K562 (cell line): ENCODE data around the gene CACNA1S. TPM values are rescaled to one million over a fixed set of nuclear protein-coding genes. Genes with fewer than 3 reads are reported as not detected.

Experiments used
- ATAC-seq: fragments of 200-7000 bp; cut with Tn5 transposase; 3 replicates; pipeline ENCODE4 v1.9.1; 2020; ENCODE audit warnings: moderate library complexity
- BruUV-seq: library from RNA; stranded (reverse); fragments of 400-500 nt; replicated peaks from 2 replicates; lab custom pipeline; 2021; lab: Mats Ljungman, UMichigan
- CTCF ChIA-PET: fragments of 300-600 bp; formaldehyde crosslinking; extraction: SDS; loops from one replicate; lab custom pipeline; 2021; ENCODE audit warnings: low intra/inter-chr PET ratio; lab: Yijun Ruan, JAX
- POLR2A ChIA-PET: fragments of 300-600, 350-650 bp; sonication (Branson Sonifier 250); formaldehyde crosslinking; extraction: SDS; loops from one replicate; lab custom pipeline; 2021; ENCODE audit warnings: antibody characterized with exemption, inconsistent platforms; lab: Yijun Ruan, JAX
- DNase-seq, 4 experiments: peaks; one replicate each; pipeline versions ENCODE4 v3.0.0 to v3.0.0-alpha.2; 2011 to 2018; ENCODE audit warnings: low spot score in 3 of 4, mixed read lengths in 3 of 4; ENCODE audit errors: extremely low read depth in 1 of 4
- FAIRE-seq: peaks from 2 replicates; lab custom pipeline; 2011; peaks lifted over from hg19 to GRCh38; lab: Jason Lieb, UNC
- H2AFZ ChIP-seq: 2 replicates; pipeline ENCODE4 v1.6.0; 2011; ENCODE audit warnings: low read depth, low read length, control low read depth, inconsistent platforms
- H3K27ac ChIP-seq: fragments of 200-600 bp; 3 replicates; pipeline ENCODE4 v1.8.0; 2011; ENCODE audit warnings: low read depth, mild to moderate bottlenecking, control low read depth, inconsistent platforms, low read length, moderate library complexity, mixed read lengths; ENCODE audit errors: extremely low read depth
- H3K27me3 ChIP-seq, 2 experiments: fragments of 300-600 bp in 1 of 2; 2 replicates in 1 of 2; 3 replicates in 1 of 2; pipeline versions ENCODE4 v1.6.0 to v1.8.0; 2011; ENCODE audit warnings: inconsistent platforms in 2 of 2, low read length in 2 of 2, mild to moderate bottlenecking in 1 of 2, mixed read lengths in 1 of 2, moderate library complexity in 1 of 2; ENCODE audit not compliant: control insufficient read depth in 2 of 2, insufficient read depth in 2 of 2
- H3K36me3 ChIP-seq: fragments of 300-600 bp; 3 replicates; pipeline ENCODE4 v1.8.0; 2011; ENCODE audit warnings: mild to moderate bottlenecking, low read length, inconsistent platforms; ENCODE audit not compliant: control insufficient read depth, insufficient read depth
- H3K4me1 ChIP-seq, 2 experiments: fragments of 200-600 bp in 1 of 2; replicated peaks in 1 of 2; 2 replicates in 1 of 2; 3 replicates in 1 of 2; pipeline versions ENCODE4 v1.5.1 to v1.8.0; 2011; ENCODE audit warnings: inconsistent platforms in 2 of 2, low read length in 2 of 2, mild to moderate bottlenecking in 1 of 2, mixed read lengths in 1 of 2, moderate library complexity in 1 of 2; ENCODE audit not compliant: control insufficient read depth in 2 of 2, insufficient read depth in 2 of 2
- H3K4me2 ChIP-seq: 2 replicates; pipeline ENCODE4 v1.6.1; 2011; ENCODE audit warnings: low read length, control low read depth, inconsistent platforms, mixed read lengths; ENCODE audit not compliant: insufficient read depth
- H3K4me3 ChIP-seq: fragments of 200-600 bp; sonication (generic), shearing (Covaris generic); 2 replicates; pipeline ENCODE4 v1.5.1; 2016; ENCODE audit warnings: control low read depth, inconsistent platforms
- H3K79me2 ChIP-seq: fragments of 200-600 bp; 3 replicates; pipeline ENCODE4 v1.8.0; 2011; ENCODE audit warnings: low read length, inconsistent platforms; ENCODE audit not compliant: control insufficient read depth, insufficient read depth
- H3K9ac ChIP-seq, 2 experiments: 2 replicates each; pipeline versions ENCODE4 v1.6.0 to v1.6.1; 2011; ENCODE audit warnings: low read depth in 2 of 2, low read length in 2 of 2, control low read depth in 1 of 2, inconsistent platforms in 1 of 2, mild to moderate bottlenecking in 1 of 2, mixed read lengths in 1 of 2; ENCODE audit not compliant: insufficient read depth in 1 of 2
- H3K9me1 ChIP-seq: one replicate; pipeline ENCODE4 v1.6.0; 2011; ENCODE audit warnings: inconsistent platforms, mild to moderate bottlenecking, low read length, moderate library complexity; ENCODE audit not compliant: control insufficient read depth, insufficient read depth
- H3K9me3 ChIP-seq: replicated peaks from 2 replicates; pipeline ENCODE4 v1.5.1; 2011; ENCODE audit warnings: low read depth, low read length, inconsistent platforms; ENCODE audit not compliant: control insufficient read depth, insufficient read depth
- H4K20me1 ChIP-seq: replicated peaks from 2 replicates; pipeline ENCODE4 v1.6.1; 2011; ENCODE audit warnings: low read length, inconsistent platforms, mixed read lengths; ENCODE audit not compliant: control insufficient read depth, insufficient read depth
- FOXA1 ChIP-seq: fragments of 450-650 bp; IDR thresholded peaks from 2 replicates; pipeline ENCODE4 v1.6.1; 2016; ENCODE audit warnings: mild to moderate bottlenecking, borderline replicate concordance
- KDM1A ChIP-seq, 2 experiments: fragments of 450-650 bp; IDR thresholded peaks; 2 replicates each; pipeline ENCODE4 v1.6.1; 2016; ENCODE audit warnings: mild to moderate bottlenecking in 2 of 2
- NFIC ChIP-seq: fragments of 450-650 bp; IDR thresholded peaks from 2 replicates; pipeline ENCODE4 v1.6.1; 2017; ENCODE audit warnings: mild to moderate bottlenecking, inconsistent platforms
- NUFIP1 ChIP-seq: fragments of 450-650 bp; IDR thresholded peaks from 2 replicates; pipeline ENCODE4 v1.6.1; 2018; ENCODE audit not compliant: partially characterized antibody
- PKNOX1 ChIP-seq: fragments of 450-650 bp; IDR thresholded peaks from 2 replicates; pipeline ENCODE4 v1.6.1; 2016
- RCOR1 ChIP-seq, 2 experiments: IDR thresholded peaks; 2 replicates each; pipeline ENCODE4 v1.6.1; 2012; ENCODE audit warnings: low read depth in 2 of 2, low read length in 2 of 2, borderline replicate concordance in 1 of 2, improper control_type of control experiment in 1 of 2
- TRIM25 ChIP-seq: fragments of 450-650 bp; IDR thresholded peaks from 2 replicates; pipeline ENCODE4 v1.7.0; 2016; ENCODE audit warnings: borderline replicate concordance
- XRCC5 ChIP-seq: fragments of 200-400 bp; formaldehyde crosslinking; IDR thresholded peaks from 2 replicates; pipeline ENCODE4 v1.6.1; 2017; ENCODE audit warnings: low read depth, mild to moderate bottlenecking, low read length
- ZC3H8 ChIP-seq: fragments of 450-650 bp; IDR thresholded peaks from 2 replicates; pipeline ENCODE4 v1.6.1; 2017
- ZNF232 ChIP-seq: sonication (generic); formaldehyde crosslinking; IDR thresholded peaks from 2 replicates; pipeline ENCODE4 v1.8.0; 2022; ENCODE audit warnings: mild to moderate bottlenecking, missing genetic modification reagents
- ZNF431 ChIP-seq: sonication (generic); formaldehyde crosslinking; IDR thresholded peaks from 2 replicates; pipeline ENCODE4 v1.8.0; 2022; ENCODE audit warnings: mild to moderate bottlenecking, missing genetic modification reagents
- ZNF584 ChIP-seq: fragments of 200-800 bp; sonication (Bioruptor generic); IDR thresholded peaks from 2 replicates; pipeline ENCODE4 v1.6.1; 2016; ENCODE audit warnings: low read depth, mild to moderate bottlenecking, missing genetic modification characterization, missing compliant biosample characterization
- ZSCAN29 ChIP-seq: fragments of 450-650 bp; IDR thresholded peaks from 2 replicates; pipeline ENCODE4 v1.6.1; 2017
- WGBS: fragments of 100-300 bp; shearing (Covaris generic); methylation state at CpG from one replicate; pipeline ENCODE4 v1.1.6; 2016; ENCODE audit warnings: low coverage, mixed read lengths; ENCODE audit not compliant: insufficient coverage; ENCODE audit errors: missing lambda C conversion rate; 5-methylcytosine and 5-hydroxymethylcytosine counted together
- in situ Hi-C: fragments of 300-500 bp; cut with MboI; formaldehyde crosslinking; loops from 4 replicates; pipeline ENCODE4 v1.15.0; 2018; ENCODE audit warnings: inconsistent platforms, mixed read lengths
- intact Hi-C: fragments of 100-400 bp; cut with micrococcal nuclease; formaldehyde crosslinking; loops from 2 replicates; pipeline ENCODE4 v1.14.2; 2022
- polyA plus RNA-seq, 8 experiments: library from polyadenylated mRNA; depleted of rRNA in 4 of 8; stranded (reverse) in 5 of 8; unstranded in 3 of 8; fragments of >200 nt; fragmentation: Nextera tagmentation in 2 of 8; fragmentation: Illumina TruSeq in 1 of 8; extraction: Ambion mirVana in 2 of 8; extraction: Trizol in 1 of 8; gene quantifications; 2 replicates each; pipeline versions ENCODE4 v1.2.1 to v1.2.3, GENCODE V29; 2011 to 2014; ENCODE audit warnings: inconsistent platforms in 1 of 8, missing spikeins in 1 of 8
- total RNA-seq, 7 experiments: library from RNA; depleted of rRNA in 6 of 7; stranded (reverse); fragments of >200 nt in 6 of 7; fragmentation: Illumina TruSeq in 2 of 7; extraction: Trizol in 2 of 7; gene quantifications; 2 replicates each; pipeline versions ENCODE4 v1.2.1 to v1.2.3, GENCODE V29; 2011 to 2021; ENCODE audit warnings: low replicate concordance in 1 of 7

The CACNA1S gene
- total and polyA plus RNA-seq, 9 of the 15 experiments (the other 6 are each of a cell fraction or from before 2014, with no cell fraction given): not detected

- POLR2A ChIA-PET: interaction anchor here (0.6 to 0.8 kb wide), 2 partner anchors 16 to 141 kb away, joined by 3 read pairs; no protein-coding TSS in a partner anchor
- peaks cover 0 to 7% of the 10 kb centered on the region in 2 experiments; a peak in 2 of 5 replicates for H3K4me1 ChIP-seq
Observed at GRCh38 chr1:201113451-201114244, 1.4 kb upstream of the CACNA1S start.

More at GRCh38 chr1:201113451-201114244, 1.4 kb upstream of the CACNA1S start:
- H3K9ac ChIP-seq: no peak overlapping the region
- H4K20me1 ChIP-seq: peaks cover 4% of the 10 kb centered on the region
- no peaks in the 10 kb centered on the region for H3K79me2 ChIP-seq
- H3K27ac ChIP-seq: no peak overlapping the region
- no peak for FAIRE-seq
- H3K4me2 ChIP-seq: no peak overlapping the region
- no peak for DNase-seq
- TF ChIP-seq FOXA1 (no peak), ZSCAN29 (no peak), NFIC (peak; percentile 90), ZNF431 (CRISPR knock-in tag) (no peak), RCOR1 (IDR thresholded peaks at IDR 0.05; ENCODE audit: borderline replicate concordance in 1 of 2, low read depth in 2 of 2, low read length in 2 of 2) (peak in 1 of 2 experiments; percentile 68; a peak in 1 of 4 replicates), ZNF232 (no peak), KDM1A (IDR thresholded peaks at IDR 0.05) (peak; percentile 74 to 81; a peak in 3 of 4 replicates), XRCC5 (0 out of 2 replicates have a peak, but pooled peaks have one; percentile 64), PKNOX1 (no peak), TRIM25 (no peak), ZC3H8 (no peak), NUFIP1 (no peak), ZNF584 (CRISPR knock-in tag) (no peak)
- in situ Hi-C loops: no loop called here
- H2AFZ ChIP-seq: no peak overlapping the region
- ATAC-seq: no peak
- intact Hi-C loops: loop anchor here (1.0 to 10.0 kb wide), 2 partner anchors 27 to 69 kb away; no protein-coding TSS in a partner anchor
- CTCF ChIA-PET: interaction anchor here (0.7 to 1.8 kb wide), 6 partner anchors 22 to 554 kb away, joined by 3 to 11 read pairs (median 4); no protein-coding TSS in a partner anchor
- H3K9me1 ChIP-seq: no peaks in the 10 kb centered on the region
- H3K4me3 ChIP-seq: no peak overlapping the region
- H3K9me3 ChIP-seq: no peaks in the 10 kb centered on the region
- no TSS peak for BruUV-seq
- peaks cover 18 to 47% of the 10 kb centered on the region in 2 experiments; a peak in 4 of 5 replicates for H3K27me3 ChIP-seq
- 2% methylated on average over 16 of the region's 17 CpGs for WGBS
- no peaks in the 10 kb centered on the region for H3K36me3 ChIP-seq
